A549 (cell line): ENCODE results near the gene TCP11.

Experiments used
- BHLHE40 ChIP-seq: IDR thresholded peaks from 2 replicates; pipeline ENCODE4 v1.6.1; 2012; ENCODE audit warnings: low read depth, low read length, inconsistent platforms
- CEBPB ChIP-seq, 2 experiments: fragments of >200 bp in 1 of 2; sonication (Bioruptor Twin) in 1 of 2; formaldehyde crosslinking in 1 of 2; IDR thresholded peaks; 2 replicates each; pipeline ENCODE4 v1.6.1; 2012 to 2016
- CTCF ChIP-seq: fragments of >200 bp; sonication (Bioruptor Twin); formaldehyde crosslinking; IDR thresholded peaks from 3 replicates; pipeline ENCODE4 v1.5.1; 2016
- TF ChIP-seq, protein P1 (sequence below): fragments of 450-650 bp; IDR thresholded peaks from 2 replicates; pipeline ENCODE4 v1.6.1; 2014; ENCODE audit warnings: antibody characterized with exemption

GRCh38 chr6:35170166-35170565, 29.0 kb upstream of the TCP11 start:
- TF ChIP-seq CTCF (no peak), BHLHE40 (no peak), CEBPB (IDR thresholded peaks at IDR 0.05) (no peak)
- TF ChIP-seq, protein P1, sequence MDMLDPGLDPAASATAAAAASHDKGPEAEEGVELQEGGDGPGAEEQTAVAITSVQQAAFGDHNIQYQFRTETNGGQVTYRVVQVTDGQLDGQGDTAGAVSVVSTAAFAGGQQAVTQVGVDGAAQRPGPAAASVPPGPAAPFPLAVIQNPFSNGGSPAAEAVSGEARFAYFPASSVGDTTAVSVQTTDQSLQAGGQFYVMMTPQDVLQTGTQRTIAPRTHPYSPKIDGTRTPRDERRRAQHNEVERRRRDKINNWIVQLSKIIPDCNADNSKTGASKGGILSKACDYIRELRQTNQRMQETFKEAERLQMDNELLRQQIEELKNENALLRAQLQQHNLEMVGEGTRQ, result no peak
